GM21723 (cell line): ENCODE measurements around the gene CYTH3.
"Not testable (repeated sequence)": the region's sequence is repeated elsewhere in the genome, so short reads cannot be mapped to it uniquely, and the experiment has no call there.

Source experiments
- ATAC-seq: cut with Tn5 transposase; IDR thresholded peaks from one replicate; pipeline ENCODE4 v1.9.1; 2021; ENCODE audit warnings: mild to moderate bottlenecking, moderate library complexity; ENCODE audit not compliant: unreplicated experiment

The CYTH3 gene

DNA sequence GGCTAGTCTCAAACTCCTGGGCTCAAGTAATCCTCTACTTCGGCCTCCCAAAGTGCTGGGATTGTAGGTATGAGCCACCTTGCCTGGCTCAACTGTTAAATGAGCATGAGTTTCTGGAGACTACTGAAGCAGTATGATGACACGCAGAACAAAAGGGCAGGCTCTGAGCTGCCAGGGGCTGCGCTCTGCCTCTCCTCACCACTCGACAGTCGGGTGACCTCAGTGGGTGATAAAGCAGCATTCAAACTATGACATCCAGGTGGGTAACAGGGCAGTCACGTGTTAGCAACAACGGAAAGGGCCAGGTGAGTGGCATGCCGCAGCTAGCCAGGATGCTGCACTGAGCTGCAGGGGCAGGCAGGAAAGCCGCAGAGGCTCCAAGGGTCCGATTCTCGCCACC is 71.5 kb downstream of the CYTH3 start:
- ATAC-seq: no peak

DNA sequence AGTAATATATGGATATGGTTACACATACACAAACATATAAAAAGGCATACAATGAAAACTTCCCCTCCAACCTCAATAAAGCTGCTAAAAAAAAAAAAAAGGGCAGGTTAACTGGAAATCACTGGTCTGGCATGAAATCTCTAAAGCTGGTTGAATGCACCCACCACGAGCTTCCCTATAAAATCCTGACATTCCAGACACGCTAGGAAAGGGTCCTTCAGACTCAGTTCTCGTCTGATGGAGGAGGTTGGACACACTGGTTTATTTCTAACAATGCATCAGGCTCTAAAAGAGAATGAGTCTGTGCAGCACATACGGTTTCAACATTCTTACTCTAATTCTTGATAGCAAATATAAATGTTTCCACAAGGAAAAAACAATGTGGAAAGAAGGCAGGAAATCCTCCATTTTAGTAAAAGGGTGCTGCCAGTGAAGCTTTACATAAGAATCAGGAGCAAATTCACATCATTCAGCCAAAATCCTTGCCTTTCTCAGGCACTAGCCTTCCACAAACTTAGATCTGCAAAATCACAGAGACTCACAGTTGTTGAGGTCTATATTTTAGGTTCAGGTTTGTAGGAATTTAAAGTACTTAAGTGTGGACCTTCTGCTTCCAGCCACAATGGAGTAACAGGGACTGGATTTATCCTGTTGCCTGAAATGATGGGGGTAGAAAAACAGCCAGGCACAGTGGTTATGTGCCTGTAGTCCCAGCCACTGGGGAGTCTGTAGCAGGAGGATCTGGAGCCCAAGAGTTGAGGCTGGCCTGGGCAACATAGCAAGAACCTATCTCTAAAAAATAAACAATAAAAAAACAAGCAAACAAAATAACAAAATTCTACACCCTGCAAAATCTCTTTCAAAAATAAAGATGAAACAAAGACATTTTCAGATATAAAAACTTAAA is 73.5 kb downstream of the CYTH3 start:
- ATAC-seq: no peak

DNA sequence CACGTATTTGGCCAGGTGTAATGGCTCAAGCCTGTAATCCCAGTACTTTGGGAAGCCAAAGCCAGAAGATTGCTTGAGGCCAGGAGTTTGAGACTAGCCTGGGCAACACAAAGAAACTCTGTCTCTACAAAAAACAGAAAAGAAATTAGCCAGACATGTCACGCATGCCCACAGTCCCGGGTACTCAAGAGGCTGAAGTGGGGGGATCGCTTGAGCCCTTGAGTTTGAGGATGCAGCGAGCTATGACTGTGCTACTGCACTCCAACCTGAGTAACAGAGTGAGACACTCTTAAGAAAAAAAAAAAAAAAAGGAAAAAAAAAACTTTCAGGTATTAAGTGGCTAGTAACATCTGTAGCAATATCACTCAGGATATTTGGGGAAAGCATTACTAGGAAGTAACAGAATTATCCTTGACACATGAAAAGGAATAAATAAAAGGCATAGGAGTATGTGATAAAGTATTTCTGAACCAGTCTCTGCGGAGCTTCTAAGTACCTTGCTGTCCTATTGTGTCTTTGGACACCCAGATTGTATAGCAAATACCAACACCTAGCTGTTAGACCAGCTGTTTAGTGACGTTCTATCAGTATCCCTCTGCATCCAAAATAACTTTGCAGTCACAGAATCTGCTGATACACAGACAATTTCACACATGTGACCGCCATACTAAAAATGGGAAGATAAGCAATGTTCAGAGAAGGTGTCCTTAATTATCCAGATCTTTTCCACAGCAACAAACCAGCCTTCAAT is 74.4 kb downstream of the CYTH3 start:
- no peak for ATAC-seq

DNA sequence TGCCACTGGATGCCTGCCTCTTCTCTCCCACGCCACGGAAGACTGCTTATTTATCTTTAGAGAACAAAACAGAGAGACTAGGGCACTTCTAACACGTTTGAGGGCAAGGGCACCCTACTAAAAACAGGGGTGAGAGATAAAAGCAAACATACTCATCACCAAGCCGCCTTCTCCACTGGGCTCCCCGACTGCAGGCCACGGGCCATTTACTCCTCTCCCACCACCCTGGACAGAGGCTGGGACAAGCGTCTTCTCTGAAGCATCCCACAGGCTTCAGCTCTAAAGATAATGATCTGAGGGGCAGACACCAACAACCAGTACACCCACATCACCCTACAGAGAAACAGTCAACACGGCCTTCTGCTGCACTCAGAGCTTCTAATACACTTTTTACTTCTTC is 78.7 kb downstream of the CYTH3 start:
- ATAC-seq: no peak

DNA sequence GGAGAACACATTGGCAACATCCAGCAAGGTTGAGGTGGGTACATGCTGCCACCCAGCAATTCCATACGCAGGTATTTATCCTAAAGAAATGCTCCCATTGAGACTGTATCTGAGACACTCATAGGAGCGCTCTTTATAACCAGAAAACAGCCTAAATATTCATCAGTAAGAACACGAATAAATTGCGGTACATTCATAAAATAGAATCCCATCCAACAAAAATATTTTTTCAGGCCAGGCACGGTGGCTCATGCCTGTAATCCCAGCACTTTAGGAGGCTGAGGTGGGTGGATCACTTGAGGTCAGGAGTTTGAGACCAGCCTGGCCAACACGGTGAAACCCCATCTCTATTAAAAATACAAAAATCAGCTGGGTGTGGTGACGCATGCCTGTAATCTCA is 81.9 kb downstream of the CYTH3 start:
- not testable (repeated sequence) for ATAC-seq

DNA sequence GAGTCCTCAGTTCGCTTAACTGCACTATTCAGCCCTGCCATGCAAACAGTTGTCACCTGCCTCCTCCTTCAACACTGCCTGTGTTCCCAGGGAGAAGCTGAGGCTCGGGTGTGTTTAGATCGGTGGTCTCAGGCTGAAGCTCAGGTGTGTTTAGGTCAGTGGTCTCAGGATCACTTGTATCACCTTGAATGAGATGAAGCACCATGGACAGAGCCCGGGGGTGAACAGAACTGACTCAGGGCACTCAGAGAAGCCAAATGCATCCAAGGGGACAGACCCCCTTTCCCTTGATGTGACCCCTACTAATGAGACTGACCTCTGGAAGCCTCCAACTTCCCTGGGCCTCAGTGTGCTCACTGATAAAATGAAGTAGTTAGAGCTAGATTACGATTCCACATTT is 84.0 kb downstream of the CYTH3 start:
- ATAC-seq: no peak

DNA sequence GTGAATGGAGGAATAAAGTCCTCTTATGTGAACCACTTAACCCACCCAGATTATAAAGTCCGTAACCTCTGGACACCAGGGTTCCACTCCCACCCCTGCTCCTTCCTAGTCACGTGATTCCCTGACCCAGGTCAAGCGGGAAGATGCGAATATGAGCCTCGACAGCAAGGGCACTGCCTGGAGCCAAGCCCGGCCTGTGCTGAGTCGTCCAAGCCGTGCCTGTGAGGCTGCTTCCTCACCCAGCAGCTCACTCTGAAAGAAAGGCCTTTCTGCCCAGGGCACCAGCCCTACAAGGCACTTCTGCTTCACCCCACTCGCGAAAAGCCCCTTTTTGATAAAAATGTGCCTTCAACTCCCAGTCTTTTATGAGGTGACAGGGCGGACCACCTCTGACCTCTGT is 85.8 kb downstream of the CYTH3 start:
- no peak for ATAC-seq

DNA sequence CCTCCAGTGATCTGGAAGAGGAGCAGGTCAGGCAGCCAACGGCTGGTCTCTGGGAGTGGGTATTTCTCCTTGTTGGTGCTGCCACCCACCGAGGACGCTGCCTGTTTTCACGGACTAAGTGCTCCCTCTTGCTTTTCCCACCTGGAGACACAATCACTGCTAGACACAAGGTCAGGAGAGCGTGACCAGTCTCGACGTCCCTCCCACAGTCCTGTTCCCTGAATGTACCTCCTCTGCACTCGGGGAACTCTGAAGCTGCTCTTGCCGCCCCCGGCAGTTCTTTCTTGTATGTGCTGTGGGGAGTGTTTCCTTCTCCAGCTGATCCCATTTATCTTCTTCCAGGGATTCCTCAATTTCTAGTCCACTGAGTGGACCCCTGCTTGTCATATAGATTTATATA is 89.4 kb downstream of the CYTH3 start:
- no peak for ATAC-seq

DNA sequence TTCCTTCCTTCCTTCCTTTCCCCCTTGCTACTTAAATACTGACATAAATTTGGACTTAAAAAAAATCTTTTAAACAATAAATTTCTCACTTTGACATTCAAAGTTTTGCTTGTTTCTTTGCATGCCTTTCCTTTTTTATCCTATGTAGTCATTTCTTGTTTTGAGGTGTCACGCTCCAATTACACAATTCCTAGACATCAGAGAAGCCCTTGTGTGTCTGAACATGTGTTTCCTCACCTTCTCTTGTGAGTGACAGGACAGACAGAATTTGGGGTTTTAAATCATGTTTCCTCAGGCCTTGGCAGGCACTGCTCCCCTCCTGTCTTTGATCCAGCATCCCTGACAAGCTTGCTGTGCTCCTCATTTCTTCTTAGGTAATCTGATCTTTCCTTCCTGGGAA is 91.3 kb downstream of the CYTH3 start:
- no peak for ATAC-seq

DNA sequence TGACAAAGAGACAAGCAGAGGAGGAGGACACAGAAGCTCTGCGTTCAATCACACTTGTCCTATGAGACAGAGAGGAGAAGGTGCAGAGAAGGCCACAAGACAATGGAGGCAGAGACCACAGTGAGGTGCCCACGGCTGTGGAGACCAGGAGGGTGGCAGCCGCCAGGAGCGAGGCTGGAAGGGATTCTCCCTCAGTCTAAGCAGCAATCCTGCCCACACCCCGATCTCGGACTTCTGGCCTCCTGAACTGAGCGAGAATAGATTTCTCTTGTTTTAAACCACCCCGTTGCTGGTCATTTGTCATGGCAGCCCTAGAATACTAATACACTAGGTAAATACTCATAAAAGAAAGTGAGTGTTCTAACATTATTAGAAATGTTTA is 92.1 kb downstream of the CYTH3 start:
- no peak for ATAC-seq

DNA sequence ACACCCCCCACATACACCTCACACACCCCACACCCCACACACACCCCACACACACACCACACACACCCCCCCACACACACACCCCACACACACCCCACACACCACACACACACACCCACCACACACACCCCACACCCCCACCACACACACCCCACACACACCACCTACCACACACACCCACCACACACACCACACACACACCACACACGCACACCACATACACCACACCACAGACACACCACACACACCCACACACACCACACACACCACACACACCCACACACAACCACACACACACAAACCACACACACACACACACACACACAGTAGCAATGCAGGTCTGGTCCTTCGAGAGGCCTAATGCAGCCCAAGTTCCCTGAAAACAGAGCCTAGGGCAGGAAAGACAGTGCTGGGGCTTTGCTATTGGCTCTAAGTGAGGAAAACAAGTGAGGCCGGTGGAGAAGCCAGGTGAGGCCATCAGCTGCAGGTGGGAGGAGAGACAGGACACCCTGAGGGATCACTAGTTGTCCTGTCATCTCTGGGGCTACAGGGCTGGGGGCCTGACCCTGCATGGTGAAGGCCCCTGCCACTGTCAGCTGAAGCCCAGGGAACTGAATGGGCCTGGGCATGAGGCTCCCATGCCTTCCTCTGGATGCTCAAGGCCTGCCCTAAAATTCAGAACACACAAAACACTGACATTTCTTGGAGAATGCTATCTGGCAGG is 92.6 kb downstream of the CYTH3 start:
- ATAC-seq: no peak

DNA sequence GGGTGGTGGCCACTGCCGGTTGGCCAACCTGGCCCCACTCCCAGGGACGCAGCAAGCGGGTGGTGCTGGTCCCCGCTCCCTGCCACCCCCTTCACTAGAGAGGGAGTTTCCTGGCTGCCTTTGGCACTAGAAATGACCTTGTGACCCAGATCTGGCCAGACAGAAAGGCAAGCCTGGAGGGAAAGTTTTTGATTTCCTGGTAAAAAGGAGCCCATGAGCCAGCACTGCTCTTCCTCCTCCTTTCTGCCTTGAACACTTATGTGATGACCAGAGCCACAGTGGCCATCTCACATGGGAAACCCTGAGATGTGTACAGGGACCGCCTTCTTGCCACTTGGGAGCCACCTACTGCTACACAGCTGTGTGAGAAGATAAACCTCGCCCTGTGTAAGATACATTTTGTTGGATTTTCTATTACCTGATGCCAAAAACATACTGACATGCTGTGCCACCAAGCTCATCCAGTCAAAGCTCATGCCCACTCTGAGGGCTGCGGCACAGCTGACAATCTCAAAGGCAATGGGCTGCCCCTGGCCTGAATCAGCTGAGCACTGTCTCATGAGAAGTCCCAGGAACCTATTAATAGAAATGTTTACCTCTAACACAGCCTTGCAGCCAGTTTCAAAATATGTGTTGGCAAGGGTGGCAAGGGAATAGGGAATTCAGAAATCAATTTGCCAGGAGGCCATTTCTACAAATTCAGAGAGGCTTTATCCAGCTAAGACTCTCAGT is 94.0 kb downstream of the CYTH3 start:
- no peak for ATAC-seq

DNA sequence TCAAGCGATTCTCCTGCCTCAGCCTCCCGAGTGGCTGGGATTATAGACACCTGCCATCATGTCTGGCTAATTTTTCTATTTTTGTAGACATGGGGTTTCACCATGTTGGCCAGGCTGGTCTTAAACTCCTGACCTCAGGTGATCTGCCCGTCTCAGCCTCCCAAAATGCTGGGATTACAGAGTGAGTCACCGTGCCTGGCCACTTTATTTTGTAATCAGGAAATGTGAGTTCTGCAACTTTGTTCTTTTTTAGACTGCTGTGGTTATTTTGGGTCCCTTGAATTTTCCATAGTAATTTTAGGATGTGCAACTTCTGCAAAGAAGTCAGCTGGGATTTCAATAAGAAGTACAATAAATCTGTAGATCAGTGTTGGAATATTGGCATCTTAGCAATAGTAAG is 96.8 kb downstream of the CYTH3 start:
- ATAC-seq: no peak

DNA sequence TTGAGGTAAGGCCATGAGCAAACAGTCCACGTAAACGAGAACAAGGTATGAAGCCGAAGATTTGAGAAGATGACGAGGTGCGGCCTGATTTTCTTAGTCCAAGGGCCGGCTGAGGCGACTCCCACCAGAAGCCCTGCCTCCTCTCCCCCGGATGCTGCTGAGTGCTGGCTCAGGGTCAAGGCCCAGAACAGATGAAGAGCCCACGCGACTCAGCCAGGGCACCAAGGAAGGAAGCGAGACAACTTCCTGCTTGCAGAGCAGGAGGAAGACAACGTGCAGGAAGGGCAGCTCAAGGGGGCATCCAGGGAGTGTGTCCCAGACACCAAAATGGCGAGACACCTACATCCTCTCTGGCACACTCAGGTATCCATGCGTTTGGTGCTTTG is 99.5 kb downstream of the CYTH3 start:
- no peak for ATAC-seq

DNA sequence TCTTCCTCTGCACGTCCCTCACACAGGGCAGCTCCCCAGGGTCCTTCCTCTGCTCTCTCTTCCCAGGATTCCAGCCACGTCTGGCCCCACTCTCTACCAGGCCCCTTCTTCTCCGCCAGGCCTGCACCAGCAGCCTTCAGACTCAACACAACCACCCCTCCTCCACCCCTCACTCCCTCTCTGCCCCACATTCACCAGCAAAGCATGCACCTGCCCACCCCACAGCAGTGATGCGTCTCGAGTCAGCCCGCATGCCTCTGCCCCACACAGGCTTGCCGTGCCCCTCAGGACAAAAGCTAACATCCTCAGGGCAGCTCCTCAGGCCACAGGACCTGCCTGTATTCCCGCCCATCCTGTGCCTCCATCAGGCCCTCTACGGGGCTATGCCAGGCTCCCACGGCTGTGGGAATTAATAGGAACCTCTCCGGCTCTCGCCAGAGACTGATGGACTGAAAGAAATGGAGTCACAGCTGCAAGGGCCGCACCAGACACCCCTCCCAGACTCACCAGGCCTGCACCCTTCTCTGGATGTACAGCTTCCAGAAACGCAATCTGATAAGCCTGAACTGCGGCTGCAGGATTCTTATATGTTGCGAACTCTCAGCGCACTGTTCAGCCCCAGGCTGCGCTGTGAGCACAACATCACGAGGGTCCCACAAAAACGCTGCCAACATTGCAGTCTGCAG is 100.1 kb downstream of the CYTH3 start:
- ATAC-seq: no peak

DNA sequence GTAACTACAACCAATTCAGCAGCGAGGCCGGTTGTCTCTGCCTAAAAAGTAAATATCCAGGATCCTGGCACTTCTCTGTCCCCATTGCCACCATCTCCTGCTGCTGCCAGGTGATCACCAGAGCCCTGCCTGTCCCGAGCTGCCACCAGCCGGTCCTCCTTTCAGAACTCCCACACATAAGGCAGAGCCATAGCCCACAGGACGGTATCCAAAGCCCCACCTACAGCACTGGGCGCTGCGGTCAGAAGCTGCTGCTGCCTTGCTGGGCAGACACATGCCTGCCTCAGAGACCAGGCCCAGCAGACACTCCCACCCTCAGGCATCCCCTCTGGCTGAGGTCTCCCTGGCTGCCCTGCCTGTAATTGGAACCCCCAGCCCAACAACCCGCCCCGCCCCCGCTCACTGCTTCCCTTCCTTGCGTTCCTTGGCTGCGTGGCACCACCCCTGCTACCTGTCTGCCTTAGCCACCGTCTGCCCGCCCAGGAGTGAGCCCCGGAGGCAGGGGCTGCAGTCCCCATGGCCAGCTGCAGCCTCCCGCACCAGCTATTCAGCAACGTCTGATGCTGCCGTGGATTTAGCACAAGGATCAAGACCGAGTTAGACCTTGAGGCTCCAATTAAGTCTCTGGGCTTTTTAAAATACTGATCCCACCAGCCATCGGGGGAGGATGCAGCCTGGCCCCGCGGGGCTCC is 100.7 kb downstream of the CYTH3 start:
- no peak for ATAC-seq

DNA sequence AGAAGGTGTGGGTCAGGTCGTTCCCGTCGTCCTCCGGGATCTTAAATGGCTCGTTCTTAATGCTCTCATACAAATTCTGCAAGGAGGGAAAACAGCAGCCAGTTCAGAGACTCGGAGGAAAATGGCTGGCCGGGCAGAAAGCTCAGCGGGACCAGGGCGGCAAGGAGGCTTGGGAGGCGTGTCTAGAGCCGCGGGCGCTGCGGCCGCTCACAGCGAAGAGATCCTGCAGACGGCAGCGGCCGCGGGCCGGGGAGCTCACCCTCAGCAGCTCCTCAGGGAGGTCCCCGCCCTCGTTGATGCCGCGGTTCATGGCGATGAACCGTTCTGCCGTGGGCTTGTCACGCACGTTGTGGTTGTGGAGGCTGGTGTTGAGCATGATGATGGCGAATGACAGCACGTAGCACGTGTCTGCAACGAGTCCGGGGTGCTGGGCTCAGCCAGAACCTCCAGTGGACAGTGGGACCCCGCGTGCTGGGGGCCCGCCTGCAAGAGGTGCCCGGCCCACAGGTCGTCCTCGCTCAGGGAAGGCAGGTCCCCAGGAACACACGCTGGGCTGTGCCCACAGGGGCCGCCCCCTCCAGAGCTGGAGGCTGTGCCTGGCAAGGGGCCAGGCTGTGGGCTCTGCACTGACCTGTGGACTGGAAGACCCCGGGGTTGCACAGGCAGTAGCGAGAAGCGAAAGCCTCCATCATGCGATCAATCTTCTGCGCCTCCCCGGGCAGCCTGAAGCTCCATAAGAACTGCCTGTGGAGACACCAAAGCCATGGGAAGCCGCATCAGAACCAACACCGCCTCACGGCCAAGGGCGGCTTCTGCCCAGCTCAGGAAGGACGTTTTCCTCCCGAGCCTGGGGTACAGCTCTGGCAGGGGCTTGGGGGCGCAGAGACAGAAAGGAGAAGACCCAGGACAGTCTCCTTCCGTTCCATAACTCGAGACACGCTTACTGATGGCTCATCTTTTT is 101.6 kb downstream of the CYTH3 start:
- ATAC-seq: no peak

DNA sequence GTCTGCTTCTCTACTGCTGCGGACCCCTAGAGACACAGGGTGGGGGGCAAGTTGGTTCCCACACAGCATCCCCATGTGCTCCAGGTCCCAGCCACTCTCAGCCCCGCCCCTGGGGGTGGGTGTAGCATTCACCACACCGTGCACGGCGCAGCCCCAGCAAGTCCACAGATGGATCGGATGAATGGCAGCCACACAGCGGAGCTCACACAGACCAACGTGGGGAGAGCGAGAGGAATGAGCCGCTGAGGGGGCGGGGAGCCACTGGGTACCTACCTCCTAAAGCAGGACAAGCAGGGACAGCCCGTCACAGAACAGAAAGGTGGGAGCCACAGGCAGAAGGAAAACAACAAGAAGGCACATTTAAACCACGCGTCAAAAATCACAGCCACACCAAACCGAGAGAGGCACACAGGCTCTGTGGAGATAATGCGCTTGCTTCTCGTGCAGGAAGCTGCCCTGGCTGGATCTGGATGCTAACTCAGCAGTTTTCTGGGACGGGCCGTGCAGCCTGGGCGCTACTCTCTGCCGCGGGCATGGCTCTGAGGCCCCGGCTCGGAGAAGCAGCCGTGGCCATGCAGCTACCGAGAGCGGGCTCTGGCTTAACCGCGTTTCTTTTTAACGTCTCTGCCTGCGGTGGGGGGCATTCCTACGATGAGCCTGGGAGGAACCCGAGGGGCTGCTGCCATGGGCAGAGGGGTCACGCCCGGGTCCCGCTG is 102.5 kb downstream of the CYTH3 start:
- no peak for ATAC-seq
